Astrocyte of the spinal cord (primary cell): ENCODE results near the gene HOXD11.

ENCODE experiments used
- DNase-seq: peaks from one replicate; pipeline ENCODE4 v3.0.0; 2011; ENCODE audit warnings: low read depth, low spot score
- H3K4me3 ChIP-seq: 2 replicates; pipeline ENCODE4 v1.5.1; 2011; ENCODE audit warnings: low read depth, mild to moderate bottlenecking, low read length, moderate library complexity
- in situ Hi-C: cut with HindIII; loops from 2 replicates; pipeline ENCODE4 v1.10.0; 2017; ENCODE audit warnings: low sequenced_read_pairs
- TF ChIP-seq, protein P1 (sequence below): IDR thresholded peaks from 2 replicates; pipeline ENCODE4 v1.5.1; 2012; ENCODE audit warnings: low read depth, mild to moderate bottlenecking, low read length, inconsistent platforms

HOXD11 gene

DNA sequence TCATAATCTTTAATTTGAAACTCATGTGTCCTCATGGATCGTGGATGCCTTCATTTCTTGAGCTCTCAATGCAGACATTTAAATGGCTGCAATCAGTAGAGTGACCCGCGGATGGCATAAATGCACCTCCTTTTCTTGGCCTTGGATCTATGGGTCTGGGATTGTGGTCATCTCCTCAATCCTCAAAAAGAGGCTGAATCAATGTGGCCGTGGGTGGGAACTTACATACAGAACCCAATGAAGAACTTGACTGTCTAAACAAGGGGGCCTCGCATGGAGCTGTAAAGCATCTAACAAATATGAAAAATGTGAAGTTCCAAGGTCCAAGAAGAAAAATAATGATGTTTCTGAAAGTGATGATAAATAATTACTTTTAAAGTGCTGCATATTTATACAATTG is 11.7 kb upstream of the HOXD11 start:
- no peak for DNase-seq
- no peak overlapping the region for H3K4me3 ChIP-seq
- TF ChIP-seq, protein P1, sequence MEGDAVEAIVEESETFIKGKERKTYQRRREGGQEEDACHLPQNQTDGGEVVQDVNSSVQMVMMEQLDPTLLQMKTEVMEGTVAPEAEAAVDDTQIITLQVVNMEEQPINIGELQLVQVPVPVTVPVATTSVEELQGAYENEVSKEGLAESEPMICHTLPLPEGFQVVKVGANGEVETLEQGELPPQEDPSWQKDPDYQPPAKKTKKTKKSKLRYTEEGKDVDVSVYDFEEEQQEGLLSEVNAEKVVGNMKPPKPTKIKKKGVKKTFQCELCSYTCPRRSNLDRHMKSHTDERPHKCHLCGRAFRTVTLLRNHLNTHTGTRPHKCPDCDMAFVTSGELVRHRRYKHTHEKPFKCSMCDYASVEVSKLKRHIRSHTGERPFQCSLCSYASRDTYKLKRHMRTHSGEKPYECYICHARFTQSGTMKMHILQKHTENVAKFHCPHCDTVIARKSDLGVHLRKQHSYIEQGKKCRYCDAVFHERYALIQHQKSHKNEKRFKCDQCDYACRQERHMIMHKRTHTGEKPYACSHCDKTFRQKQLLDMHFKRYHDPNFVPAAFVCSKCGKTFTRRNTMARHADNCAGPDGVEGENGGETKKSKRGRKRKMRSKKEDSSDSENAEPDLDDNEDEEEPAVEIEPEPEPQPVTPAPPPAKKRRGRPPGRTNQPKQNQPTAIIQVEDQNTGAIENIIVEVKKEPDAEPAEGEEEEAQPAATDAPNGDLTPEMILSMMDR: no peak
- in situ Hi-C loops: no loop called here

DNA sequence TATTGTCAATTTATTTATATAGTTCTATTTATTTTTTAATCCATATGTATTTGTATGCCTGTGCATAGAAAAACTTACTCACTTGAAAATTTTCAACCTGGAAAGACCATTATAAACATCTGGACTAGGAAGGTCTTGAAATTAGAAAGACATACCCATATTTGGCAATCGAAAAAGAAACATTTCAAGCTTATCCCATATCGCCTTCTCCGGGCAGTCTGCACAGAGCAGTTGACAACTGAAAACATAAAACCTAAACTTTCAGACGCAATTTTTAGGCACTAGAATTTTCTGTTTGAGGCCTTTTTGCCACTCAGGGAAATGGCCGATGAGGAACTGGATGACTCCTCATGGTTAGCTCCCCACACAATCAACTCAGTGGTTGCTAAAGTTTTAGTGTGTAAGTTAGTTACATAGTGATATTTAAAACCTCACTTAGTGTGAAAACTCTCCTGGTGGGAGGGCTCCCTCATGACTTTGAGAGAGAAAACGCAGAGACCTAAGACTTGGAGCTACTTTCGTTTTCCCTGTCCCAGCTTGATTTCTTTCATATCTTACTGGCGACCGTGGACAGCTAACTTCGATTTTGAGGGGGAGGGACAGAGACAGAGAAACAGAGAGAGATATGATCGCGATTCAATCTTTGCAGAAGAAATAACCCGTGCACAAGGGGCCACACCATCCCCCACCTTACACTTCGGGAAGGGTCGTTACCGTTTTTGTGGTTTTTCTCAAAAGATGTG is 10.7 kb upstream of the HOXD11 start:
- in situ Hi-C loops: no loop called here
- TF ChIP-seq, protein P1: no peak
- peak; percentile 40 for DNase-seq
- no peak overlapping the region for H3K4me3 ChIP-seq

DNA sequence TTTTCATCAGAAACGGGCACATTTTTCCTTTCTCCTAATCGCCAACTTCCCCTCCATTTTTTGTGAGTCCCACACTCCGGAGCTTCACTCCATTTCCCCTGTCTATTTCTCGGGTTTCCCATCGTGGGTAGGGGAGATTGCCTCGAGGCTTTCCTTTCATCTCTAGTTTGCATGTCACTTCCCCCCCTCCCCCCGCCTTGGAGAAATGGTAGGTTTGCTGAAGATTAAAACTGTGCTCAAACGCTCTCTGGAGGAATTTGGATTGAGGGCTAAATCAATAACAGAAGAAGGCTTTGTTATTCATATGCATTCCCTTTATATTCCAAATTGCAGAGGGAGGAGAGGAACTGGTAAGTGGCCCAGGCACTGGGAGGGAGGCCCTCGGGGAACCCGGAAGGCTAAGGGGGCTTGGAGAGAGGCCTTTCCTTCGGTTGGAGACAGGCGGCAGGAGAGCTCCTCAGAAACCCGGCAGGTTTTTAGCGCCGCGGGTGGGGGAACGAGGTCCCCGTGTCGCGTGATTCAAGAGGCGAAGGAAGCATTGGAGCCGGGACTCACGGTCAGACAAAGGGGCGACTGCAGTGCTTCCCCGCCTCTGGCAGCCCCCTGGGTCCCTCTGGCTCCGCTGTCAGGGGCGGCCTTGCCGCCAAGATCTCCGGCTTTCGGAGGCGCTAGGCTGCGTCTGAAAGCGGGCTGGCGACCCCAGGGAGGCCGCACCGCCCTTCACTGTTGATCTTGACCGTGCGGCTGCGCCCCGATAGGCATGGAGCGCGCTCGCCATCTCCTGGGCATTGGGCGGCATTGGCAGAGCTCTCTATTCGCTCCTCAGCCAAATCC is 9.9 kb upstream of the HOXD11 start:
- H3K4me3 ChIP-seq: peak overlapping the region; percentile 23
- in situ Hi-C loops: no loop called here
- TF ChIP-seq, protein P1: peak; percentile 85
- DNase-seq: peak; percentile 58

DNA sequence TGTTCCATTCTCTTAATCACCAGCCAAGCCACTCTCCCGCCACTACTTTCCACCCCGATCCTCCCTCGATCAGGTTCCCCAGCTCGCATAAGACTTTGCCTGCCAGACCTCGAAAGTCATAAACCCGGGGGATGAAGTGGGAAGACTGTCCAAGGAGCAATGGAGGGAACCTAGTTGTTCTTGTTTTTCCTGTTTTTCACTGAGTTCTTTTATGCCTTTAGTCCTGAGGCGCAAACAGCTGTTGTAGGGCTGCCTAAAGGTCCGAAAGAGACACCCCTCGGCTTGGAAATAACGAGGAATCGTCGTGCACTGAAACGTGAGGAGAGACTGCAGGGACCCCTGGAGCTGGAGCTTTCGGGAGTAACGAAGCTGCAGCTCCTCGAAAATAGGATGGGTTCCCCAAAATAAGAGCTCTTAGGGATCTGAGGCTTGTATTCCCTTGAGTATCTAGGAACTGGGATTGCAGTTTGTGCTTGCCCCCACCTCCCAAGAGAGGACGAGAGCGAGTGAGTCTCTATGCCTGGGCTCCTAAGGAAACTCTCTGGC is 9.2 kb upstream of the HOXD11 start:
- DNase-seq: no peak
- H3K4me3 ChIP-seq: no peak overlapping the region
- TF ChIP-seq, protein P1: no peak
- in situ Hi-C loops: no loop called here

DNA sequence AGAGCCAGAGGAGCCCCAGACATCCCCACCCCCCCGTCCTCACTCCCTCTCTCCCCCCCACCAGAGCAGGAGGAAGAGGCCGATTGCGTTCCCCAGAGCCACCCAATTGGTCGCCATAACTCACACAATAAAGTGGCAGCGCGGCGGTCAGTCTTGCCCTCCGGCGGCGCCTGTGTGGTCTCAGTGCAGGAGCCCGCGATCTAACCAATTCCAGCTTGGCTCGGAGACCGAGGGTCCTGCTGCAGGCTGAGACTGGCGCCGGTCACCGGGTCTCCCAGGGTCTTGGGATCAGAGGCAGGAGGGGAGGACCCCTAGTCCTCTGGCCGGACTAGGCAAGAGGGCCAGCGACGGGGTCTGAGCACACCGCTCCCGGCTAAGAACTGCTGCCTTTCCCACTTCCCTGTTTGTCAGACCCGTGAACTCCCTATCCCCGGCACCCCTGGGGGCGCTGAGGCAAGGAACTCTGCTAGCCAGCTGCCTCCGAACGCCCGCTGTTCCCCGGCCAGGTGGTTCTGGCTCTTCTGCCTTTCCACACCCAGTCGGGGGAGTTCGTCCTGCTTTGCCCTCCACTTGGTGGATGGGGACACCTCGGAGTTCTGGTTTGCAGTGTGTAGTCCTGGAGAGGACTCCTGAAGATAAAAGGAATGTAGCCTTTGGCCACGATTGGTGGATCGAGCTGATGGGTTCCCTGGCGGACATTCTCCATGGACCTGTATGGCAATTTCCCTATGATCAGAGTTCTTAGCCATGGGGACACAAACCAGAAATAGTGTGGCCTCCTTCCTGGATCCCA is 8.5 kb upstream of the HOXD11 start:
- TF ChIP-seq, protein P1: no peak
- DNase-seq: no peak
- H3K4me3 ChIP-seq: no peak overlapping the region
- in situ Hi-C loops: no loop called here

DNA sequence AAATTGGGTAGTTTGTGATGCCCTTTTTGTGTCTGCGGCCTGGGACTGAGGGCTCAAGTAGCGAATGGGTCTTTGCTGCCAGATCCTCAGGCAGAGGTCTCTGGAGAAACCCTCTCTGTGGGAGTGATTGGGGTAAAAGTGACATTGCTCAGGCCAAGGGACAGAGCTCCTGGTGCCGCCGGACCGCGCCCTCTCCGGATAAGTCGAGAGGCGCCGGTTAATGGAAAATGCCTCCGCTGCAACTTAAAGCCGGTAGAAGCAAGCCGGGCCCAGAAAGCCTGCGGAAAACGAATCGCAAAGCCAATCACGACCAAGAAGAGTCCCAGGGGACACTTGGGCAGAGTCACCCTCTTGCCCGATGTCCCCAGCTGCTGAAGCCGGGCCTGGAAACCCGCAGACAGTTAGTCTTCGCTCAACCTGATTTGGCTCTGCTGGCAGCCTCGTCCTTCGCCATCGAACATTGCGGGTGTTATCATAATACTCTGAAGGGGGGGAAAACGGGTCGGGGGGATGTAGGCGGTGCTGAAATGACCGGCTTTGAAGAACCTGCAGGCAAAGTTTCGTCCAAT is 7.8 kb upstream of the HOXD11 start:
- in situ Hi-C loops: no loop called here
- no peak for DNase-seq
- TF ChIP-seq, protein P1: no peak
- no peak overlapping the region for H3K4me3 ChIP-seq
